A673 (cell line): ENCODE data around the gene SCUBE3. TPM values are rescaled to one million over a fixed set of nuclear protein-coding genes. Genes with fewer than 3 reads are reported as not detected.

ENCODE experiments used
- BruUV-seq: library from RNA; stranded (reverse); fragments of 400-500 nt; replicated peaks from 2 replicates; lab custom pipeline; 2021; lab: Mats Ljungman, UMichigan
- CTCF ChIA-PET: fragments of 300-600 bp; sonication (Branson Sonifier 250); formaldehyde crosslinking; loops from one replicate; lab custom pipeline; 2022; ENCODE audit warnings: antibody characterized with exemption; lab: Charles Lee
- POLR2A ChIA-PET: fragments of 300-600 bp; sonication (Branson Sonifier 250); formaldehyde crosslinking; loops from one replicate; lab custom pipeline; 2022; ENCODE audit warnings: antibody characterized with exemption; ENCODE audit not compliant: low non-redundant PET; lab: Charles Lee
- DNase-seq: peaks from one replicate; pipeline ENCODE4 v3.0.0-alpha.2; 2015; ENCODE audit warnings: low spot score
- H3K27ac ChIP-seq: fragments of 200-600 bp; sonication (generic); 2 replicates; pipeline ENCODE4 v1.5.1; 2016; ENCODE audit warnings: mixed run types, low read depth, mild to moderate bottlenecking, mixed read lengths, antibody characterized with exemption, low read length; ENCODE audit not compliant: poor library complexity, severe bottlenecking
- H3K27me3 ChIP-seq: fragments of 200-600 bp; sonication (generic); replicated peaks from 2 replicates; pipeline ENCODE4 v1.6.1; 2017; ENCODE audit warnings: mixed run types, low read depth, mild to moderate bottlenecking, mixed read lengths, antibody characterized with exemption, low read length; ENCODE audit not compliant: insufficient read depth, poor library complexity
- H3K36me3 ChIP-seq: fragments of 200-600 bp; sonication (generic); 2 replicates; pipeline ENCODE4 v1.6.1; 2016; ENCODE audit warnings: mixed run types, mild to moderate bottlenecking, mixed read lengths, antibody characterized with exemption, low read length; ENCODE audit not compliant: insufficient read depth, poor library complexity, severe bottlenecking
- H3K4me1 ChIP-seq: fragments of 200-600 bp; sonication (generic); 2 replicates; pipeline ENCODE4 v1.6.1; 2017; ENCODE audit warnings: mixed run types, mild to moderate bottlenecking, mixed read lengths, antibody characterized with exemption, low read length; ENCODE audit not compliant: insufficient read depth, poor library complexity, severe bottlenecking
- H3K4me3 ChIP-seq: fragments of 200-600 bp; sonication (generic); 2 replicates; pipeline ENCODE4 v1.5.1; 2016; ENCODE audit warnings: low read depth, mixed run types, mild to moderate bottlenecking, mixed read lengths, low read length; ENCODE audit not compliant: poor library complexity, severe bottlenecking
- H3K9me3 ChIP-seq: fragments of 200-600 bp; sonication (generic); 2 replicates; pipeline ENCODE4 v1.6.1; 2016; ENCODE audit warnings: mixed run types, low read depth, mild to moderate bottlenecking, mixed read lengths, antibody characterized with exemption, low read length; ENCODE audit not compliant: poor library complexity, severe bottlenecking
- EZH2 ChIP-seq: fragments of 200-600 bp; sonication (generic); IDR thresholded peaks from 2 replicates; pipeline ENCODE4 v1.6.1; 2017; ENCODE audit warnings: borderline replicate concordance, low read depth, mild to moderate bottlenecking, mixed read lengths, antibody characterized with exemption, low read length; ENCODE audit not compliant: poor library complexity, severe bottlenecking
- intact Hi-C: fragments of 100-400 bp; cut with micrococcal nuclease; formaldehyde crosslinking; loops from one replicate; pipeline ENCODE4 v1.10.0; 2022; ENCODE audit not compliant: unreplicated experiment
- total RNA-seq: library from RNA; stranded (reverse); gene quantifications from 2 replicates; pipeline ENCODE4 v1.2.3, GENCODE V29; 2021
- TF ChIP-seq, protein P1 (sequence below): fragments of 300-800, 200-600 bp; sonication (generic); conservative IDR thresholded peaks from 2 replicates; pipeline ENCODE4 v1.5.1; 2017; ENCODE audit warnings: low read depth, mild to moderate bottlenecking, antibody characterized with exemption, low read length, moderate library complexity, mixed read lengths

Gene SCUBE3
- total RNA-seq, 1 experiment from 2014 or later: 0.04 TPM

DNA sequence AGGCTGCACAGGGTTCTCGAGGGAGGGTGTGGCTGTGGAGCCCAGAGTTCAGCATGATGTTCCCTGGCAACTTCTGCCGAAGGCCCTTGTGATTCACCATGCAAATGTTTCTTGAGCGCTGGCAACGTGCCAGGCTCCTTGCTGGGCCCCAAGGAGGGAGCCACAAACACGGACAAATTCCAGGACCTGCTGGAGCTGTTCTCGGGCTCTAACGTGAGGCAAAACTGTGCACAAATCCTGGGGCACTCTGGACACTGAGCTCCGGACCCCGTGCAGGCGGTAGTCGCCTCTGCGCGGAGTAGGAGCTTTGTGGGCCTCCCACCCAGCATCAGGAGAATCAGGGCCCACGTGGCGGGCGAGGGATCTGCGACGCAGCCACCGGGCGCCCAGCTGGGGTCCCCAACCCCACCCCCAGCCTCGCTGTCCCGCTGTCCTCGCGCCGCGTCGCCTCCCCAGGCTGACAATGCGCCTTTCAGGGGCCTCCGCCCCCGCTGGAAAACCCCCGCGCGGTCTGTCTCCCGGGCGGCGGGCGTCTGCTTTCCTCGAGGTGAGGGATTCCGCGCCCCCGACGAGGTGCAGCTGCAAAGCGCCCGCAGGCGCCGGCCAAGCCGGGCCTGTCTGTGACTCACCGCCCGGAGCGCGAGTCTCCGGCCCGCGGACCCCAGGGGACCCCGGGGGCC, 31.7 kb upstream of the SCUBE3 start:
- POLR2A ChIA-PET: interaction anchor here (0.6 kb wide), 1 partner anchor 213 kb away, joined by 5 read pairs; no protein-coding TSS in a partner anchor
- Histone ChIP-seq H3K27ac (no peak overlapping the region), H3K9me3 (no peaks in the 10 kb centered on the region), H3K4me3 (peak overlapping the region; percentile 24), H3K36me3 (no peaks in the 10 kb centered on the region), H3K4me1 (peaks cover 10% of the 10 kb centered on the region), H3K27me3 (no peaks in the 10 kb centered on the region)
- no TSS peak for BruUV-seq
- CTCF ChIA-PET: interaction anchor here (0.6 kb wide), 1 partner anchor 24 kb away, joined by 4 read pairs; no protein-coding TSS in a partner anchor
- TF ChIP-seq, protein P1, sequence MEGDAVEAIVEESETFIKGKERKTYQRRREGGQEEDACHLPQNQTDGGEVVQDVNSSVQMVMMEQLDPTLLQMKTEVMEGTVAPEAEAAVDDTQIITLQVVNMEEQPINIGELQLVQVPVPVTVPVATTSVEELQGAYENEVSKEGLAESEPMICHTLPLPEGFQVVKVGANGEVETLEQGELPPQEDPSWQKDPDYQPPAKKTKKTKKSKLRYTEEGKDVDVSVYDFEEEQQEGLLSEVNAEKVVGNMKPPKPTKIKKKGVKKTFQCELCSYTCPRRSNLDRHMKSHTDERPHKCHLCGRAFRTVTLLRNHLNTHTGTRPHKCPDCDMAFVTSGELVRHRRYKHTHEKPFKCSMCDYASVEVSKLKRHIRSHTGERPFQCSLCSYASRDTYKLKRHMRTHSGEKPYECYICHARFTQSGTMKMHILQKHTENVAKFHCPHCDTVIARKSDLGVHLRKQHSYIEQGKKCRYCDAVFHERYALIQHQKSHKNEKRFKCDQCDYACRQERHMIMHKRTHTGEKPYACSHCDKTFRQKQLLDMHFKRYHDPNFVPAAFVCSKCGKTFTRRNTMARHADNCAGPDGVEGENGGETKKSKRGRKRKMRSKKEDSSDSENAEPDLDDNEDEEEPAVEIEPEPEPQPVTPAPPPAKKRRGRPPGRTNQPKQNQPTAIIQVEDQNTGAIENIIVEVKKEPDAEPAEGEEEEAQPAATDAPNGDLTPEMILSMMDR: no peak
- no peak for TF ChIP-seq EZH2
- peak; percentile 72 for DNase-seq
- intact Hi-C loops: no loop called here

DNA sequence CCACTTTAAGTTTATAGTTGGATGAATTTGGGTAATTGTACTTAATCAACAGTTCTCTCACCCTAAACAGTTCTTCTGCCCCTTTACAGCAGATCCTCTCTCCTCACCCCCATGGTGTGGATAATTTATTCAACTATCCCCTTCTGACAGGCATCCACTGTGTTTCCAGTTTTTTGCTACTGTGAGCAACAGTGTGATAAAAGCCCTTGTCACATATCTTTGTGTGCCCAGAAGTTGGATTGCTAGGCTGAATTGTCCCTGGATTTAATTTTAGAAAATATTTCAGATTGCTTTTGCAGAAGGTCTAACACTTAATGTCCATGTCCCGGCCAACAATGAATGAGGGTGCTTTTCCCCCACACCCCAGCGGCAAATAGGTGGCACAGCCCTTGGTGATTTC, 30.5 kb upstream of the SCUBE3 start:
- Histone ChIP-seq H3K4me1 (peaks cover 10% of the 10 kb centered on the region), H3K27me3 (no peaks in the 10 kb centered on the region), H3K4me3 (no peak overlapping the region), H3K36me3 (no peaks in the 10 kb centered on the region), H3K9me3 (no peaks in the 10 kb centered on the region), H3K27ac (no peak overlapping the region)
- intact Hi-C loops: no loop called here
- ChIA-PET CTCF (interaction anchor here (0.7 kb wide), 1 partner anchor 22 kb away, joined by 3 read pairs; no protein-coding TSS in a partner anchor), POLR2A (no interaction called here)
- BruUV-seq: no TSS peak
- no peak for DNase-seq
- TF ChIP-seq EZH2: no peak
- TF ChIP-seq, protein P1: no peak

DNA sequence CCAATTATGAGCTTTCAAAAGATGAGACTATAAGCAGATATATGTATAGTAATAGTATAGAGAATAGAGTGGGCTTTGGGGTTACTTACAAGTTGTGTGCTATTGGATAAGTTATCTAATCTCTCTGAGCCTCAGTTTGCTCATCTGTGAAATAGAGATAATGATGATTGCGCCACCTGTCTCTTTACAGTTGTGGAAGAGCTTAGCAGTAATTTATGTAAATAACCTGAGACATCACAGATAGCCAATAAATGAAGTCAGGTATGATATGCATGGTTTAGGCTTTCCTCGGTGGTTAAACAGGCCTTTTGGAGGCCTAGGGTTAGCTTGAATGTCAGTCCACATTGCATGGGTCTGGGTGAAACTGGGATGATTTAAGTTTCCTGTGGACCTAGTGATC, 29.8 kb upstream of the SCUBE3 start:
- no peaks in the 10 kb centered on the region for H3K9me3 ChIP-seq
- intact Hi-C loops: no loop called here
- H3K4me3 ChIP-seq: no peak overlapping the region
- TF ChIP-seq EZH2: no peak
- TF ChIP-seq, protein P1: no peak
- no peaks in the 10 kb centered on the region for H3K36me3 ChIP-seq
- H3K4me1 ChIP-seq: peaks cover 10% of the 10 kb centered on the region
- no peaks in the 10 kb centered on the region for H3K27me3 ChIP-seq
- no peak for DNase-seq
- ChIA-PET POLR2A (no interaction called here), CTCF (no interaction called here)
- H3K27ac ChIP-seq: no peak overlapping the region
- no TSS peak for BruUV-seq
